GM19023 (cell line): ENCODE measurements around the gene PRSS1.
A peak's percentile ranks its signal among the peaks of the same experiment; 100 is the strongest.
"Not testable (repeated sequence)": the region's sequence is repeated elsewhere in the genome, so short reads cannot be mapped to it uniquely, and the experiment has no call there.

Experiments used
- ATAC-seq: cut with Tn5 transposase; IDR thresholded peaks from one replicate; pipeline ENCODE4 v1.9.1; 2021; ENCODE audit warnings: mild to moderate bottlenecking, moderate library complexity; ENCODE audit not compliant: unreplicated experiment

PRSS1 gene

GRCh38 chr7:142745745-142746144 is 3.5 kb upstream of the PRSS1 start:
- ATAC-seq, result no peak

- no peak for ATAC-seq
Observed at GRCh38 chr7:142746264-142746663, 3.0 kb upstream of the PRSS1 start.

GRCh38 chr7:142748410-142748809 is 862 bp upstream of the PRSS1 start:
- ATAC-seq, result not testable (repeated sequence)

GRCh38 chr7:142750321-142750938 is 1.2 kb downstream of the PRSS1 start:
- ATAC-seq, result no peak

- ATAC-seq, result not testable (repeated sequence)
Observed at GRCh38 chr7:142751526-142752175, 2.4 kb downstream of the PRSS1 start.

- ATAC-seq, result no peak
Observed at GRCh38 chr7:142752376-142753225, 3.3 kb downstream of the PRSS1 start.

DNA sequence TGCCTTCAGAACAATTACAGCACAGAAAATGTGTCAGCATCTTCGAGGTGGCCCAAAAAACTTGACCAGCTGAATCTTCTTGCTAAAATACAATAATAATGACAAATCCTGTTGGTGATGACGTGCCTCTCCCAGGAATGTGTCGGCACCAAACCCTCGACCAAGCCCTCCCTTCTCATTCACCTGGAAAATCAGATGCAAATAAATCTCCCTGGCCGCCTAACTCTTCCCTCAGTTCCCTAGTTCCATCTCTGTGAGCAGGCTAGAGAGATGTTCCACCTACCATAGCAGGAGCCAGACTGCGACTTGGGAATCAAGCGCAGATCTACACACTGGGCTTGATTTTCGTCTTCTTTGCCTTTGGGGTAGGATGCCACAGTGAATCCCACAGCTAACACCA is 4.1 kb downstream of the PRSS1 start:
- ATAC-seq, result no peak

DNA sequence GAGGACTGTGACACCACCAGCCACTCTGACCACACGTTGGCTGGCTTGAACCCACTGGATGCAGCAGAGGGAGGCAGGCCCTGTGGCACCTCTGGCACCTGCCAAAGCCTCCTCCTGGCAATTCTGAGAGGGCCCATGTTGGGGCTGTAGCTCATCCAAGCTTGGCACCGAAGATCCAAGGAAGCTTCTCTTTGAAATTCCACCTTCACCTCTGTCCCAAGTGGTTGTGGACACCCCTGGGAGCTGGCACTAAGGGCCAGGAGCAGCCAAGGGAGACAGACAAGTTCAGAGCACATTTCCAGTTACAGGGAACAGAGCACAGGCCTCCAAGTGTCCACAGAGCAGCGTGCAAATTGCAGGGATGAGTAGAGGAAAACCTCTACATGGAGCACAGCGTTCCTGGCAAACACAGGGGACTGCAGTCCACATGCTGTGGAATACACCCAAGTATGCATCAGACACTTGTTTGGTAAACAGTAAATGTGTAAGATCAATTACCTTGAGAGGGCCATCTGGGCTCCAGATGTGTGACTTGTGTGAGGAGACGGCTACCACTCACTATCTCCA is 4.7 kb downstream of the PRSS1 start:
- ATAC-seq, result not testable (repeated sequence)

- ATAC-seq, result no peak
Observed at GRCh38 chr7:142754681-142755575, 5.7 kb downstream of the PRSS1 start.

DNA sequence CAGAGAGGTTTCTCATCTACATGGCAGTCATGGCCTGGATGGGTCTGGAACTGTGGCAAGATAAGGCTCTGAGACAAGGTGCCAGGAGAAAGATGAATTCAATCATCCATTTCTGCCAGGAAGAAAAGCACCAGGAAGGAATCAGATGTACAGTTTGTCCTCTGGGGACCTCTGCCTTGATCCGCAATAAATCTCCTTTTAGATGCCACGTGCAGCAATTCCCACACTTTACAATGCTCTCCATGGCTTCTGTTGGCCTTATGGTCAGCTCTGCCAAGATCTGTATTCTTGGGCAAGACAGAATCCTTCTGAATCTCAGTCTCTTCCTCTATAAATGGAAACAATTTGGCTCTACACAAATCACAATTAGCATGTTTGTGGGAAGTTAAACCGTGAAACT is 9.0 kb downstream of the PRSS1 start:
- ATAC-seq, result not testable (repeated sequence)

DNA sequence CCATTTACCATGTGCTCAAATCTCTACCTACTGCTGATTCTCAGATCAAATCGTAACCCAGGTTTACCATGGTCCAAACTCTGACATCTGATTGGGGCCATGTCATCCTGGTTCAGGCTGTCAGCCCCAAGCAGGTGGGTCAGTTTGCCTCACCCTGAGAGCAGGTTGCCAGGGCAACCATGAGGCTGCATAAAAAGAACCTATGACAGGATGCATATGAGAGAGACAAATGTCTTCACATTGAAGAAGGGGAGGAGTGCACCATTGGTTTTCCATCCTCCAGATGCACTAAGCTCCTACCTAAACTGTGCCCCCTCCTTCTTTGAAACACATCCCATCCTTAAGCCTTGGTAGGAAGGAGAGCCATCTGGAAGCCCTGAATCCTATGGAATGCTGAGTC is 10.2 kb downstream of the PRSS1 start:
- no peak for ATAC-seq

- no peak for ATAC-seq
Observed at GRCh38 chr7:142760071-142760642, 10.9 kb downstream of the PRSS1 start.

GRCh38 chr7:142761606-142762005 is 12.3 kb downstream of the PRSS1 start:
- not testable (repeated sequence) for ATAC-seq

GRCh38 chr7:142762104-142762503 is 12.8 kb downstream of the PRSS1 start:
- ATAC-seq, result no peak

- no peak for ATAC-seq
Observed at GRCh38 chr7:142767451-142767850, 18.2 kb downstream of the PRSS1 start.

GRCh38 chr7:142767861-142768260 is 18.6 kb downstream of the PRSS1 start:
- no peak for ATAC-seq

DNA sequence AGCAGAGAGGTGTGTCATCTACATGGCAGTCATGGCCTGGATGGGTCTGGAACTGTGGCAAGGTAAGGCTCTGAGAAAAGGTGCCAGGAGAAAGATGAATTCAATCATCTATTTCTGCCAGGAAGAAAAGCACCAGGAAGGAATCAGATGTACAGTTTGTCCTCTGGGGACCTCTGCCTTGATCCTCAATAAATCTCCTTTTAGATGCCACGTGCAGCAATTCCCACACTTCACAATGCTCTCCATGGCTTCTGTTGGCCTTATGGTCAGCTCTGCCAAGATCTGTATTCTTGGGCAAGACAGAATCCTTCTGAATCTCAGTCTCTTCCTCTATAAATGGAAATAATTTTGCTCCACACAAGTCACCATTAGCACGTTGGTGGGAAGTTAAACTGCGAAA is 19.6 kb downstream of the PRSS1 start:
- not testable (repeated sequence) for ATAC-seq

DNA sequence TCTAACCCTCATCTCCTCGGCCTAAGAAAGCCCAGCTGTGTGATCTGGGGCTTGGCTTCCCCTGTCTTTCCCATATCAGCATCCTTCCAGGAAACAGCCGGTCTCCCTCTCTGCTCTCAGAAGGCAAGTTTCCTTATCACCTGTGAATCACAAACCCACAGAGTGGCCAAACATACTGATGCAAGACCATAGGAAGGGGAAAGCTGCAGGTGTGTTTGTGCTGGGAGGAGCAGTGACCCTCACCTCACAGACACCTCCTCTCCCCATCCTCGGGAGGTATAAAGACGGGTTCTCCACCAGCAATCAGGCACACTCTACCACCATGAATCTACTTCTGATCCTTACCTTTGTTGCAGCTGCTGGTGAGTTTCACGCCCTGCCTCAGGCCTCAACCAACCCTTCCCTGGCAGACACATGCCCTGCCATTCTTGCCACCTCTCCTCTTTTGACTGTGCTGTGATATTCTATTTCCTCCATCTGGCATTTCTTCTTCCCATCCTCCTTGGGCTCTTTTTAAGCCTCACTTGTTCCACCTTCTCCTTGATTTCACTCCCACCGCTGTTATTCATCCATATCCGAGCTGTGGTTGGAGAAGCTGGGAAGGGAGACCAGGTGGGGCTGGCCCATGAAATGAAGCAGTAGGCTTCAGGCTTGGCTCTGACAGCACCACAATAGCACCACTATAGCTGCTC is 21.5 kb downstream of the PRSS1 start, which contains the start of gene PRSS2:
PRSS2 (plus strand) TSS at position 310 of the 692 bp plus-strand sequence; CDS start at position 323, 13 bp downstream.
- peak; percentile 20 for ATAC-seq

GRCh38 chr7:142771353-142771723 is 22.1 kb downstream of the PRSS1 start:
- peak; percentile 82 for ATAC-seq
